RCC 7860 (cell line): ENCODE data around the gene FZD4.
"Not testable (repeated sequence)": the region's sequence is repeated elsewhere in the genome, so short reads cannot be mapped to it uniquely, and the experiment has no call there.

Source experiments
- DNase-seq: peaks from one replicate; pipeline ENCODE4 v3.0.0-alpha.2; 2015; ENCODE audit warnings: low spot score
- FAIRE-seq: peaks from 2 replicates; lab custom pipeline; 2012; peaks lifted over from hg19 to GRCh38; lab: Jason Lieb, UNC

Gene FZD4

GRCh38 chr11:86955361-86956120, at the start of gene FZD4:
TSS of gene FZD4 (minus strand) at chr11:86955395. CDS start at chr11:86955085, 310 bp downstream.
- FAIRE-seq (no peak), DNase-seq (peak; percentile 66)

GRCh38 chr11:87004281-87004680, 49.1 kb upstream of the FZD4 start:
- not testable (repeated sequence) for DNase-seq, FAIRE-seq

- FAIRE-seq (no peak), DNase-seq (no peak)
Observed at GRCh38 chr11:87002918-87003317, 47.7 kb upstream of the FZD4 start.

- FAIRE-seq (no peak), DNase-seq (no peak)
Observed at GRCh38 chr11:86999859-87000753, 44.9 kb upstream of the FZD4 start.

GRCh38 chr11:86999388-86999787, 44.2 kb upstream of the FZD4 start:
- FAIRE-seq (no peak), DNase-seq (no peak)

- FAIRE-seq: no peak
- DNase-seq: no peak
Observed at GRCh38 chr11:86996953-86997570, 41.9 kb upstream of the FZD4 start.

GRCh38 chr11:86993031-86993430, 37.8 kb upstream of the FZD4 start:
- FAIRE-seq: no peak
- DNase-seq: no peak

GRCh38 chr11:86992340-86992739, 37.1 kb upstream of the FZD4 start:
- DNase-seq, FAIRE-seq: not testable (repeated sequence)

GRCh38 chr11:86991341-86991740, 36.1 kb upstream of the FZD4 start:
- no peak for FAIRE-seq
- DNase-seq: no peak

GRCh38 chr11:86990515-86990914, 35.3 kb upstream of the FZD4 start:
- DNase-seq: peak; percentile 65
- peak; percentile 62 for FAIRE-seq

GRCh38 chr11:86990031-86990430, 34.8 kb upstream of the FZD4 start:
- no peak for FAIRE-seq
- DNase-seq: no peak

GRCh38 chr11:86988351-86988881, 33.2 kb upstream of the FZD4 start:
- no peak for DNase-seq
- no peak for FAIRE-seq

- FAIRE-seq: no peak
- no peak for DNase-seq
Observed at GRCh38 chr11:86987679-86988078, 32.5 kb upstream of the FZD4 start.

GRCh38 chr11:86984701-86985100, 29.5 kb upstream of the FZD4 start:
- DNase-seq (no peak), FAIRE-seq (no peak)

- DNase-seq: no peak
- FAIRE-seq: no peak
Observed at GRCh38 chr11:86983021-86983488, 27.9 kb upstream of the FZD4 start.

- no peak for FAIRE-seq
- DNase-seq: no peak
Observed at GRCh38 chr11:86981777-86982540, 26.8 kb upstream of the FZD4 start.

GRCh38 chr11:86980086-86980796, 25.0 kb upstream of the FZD4 start:
- FAIRE-seq (peak; percentile 79), DNase-seq (peak; percentile 67)

GRCh38 chr11:86978756-86979608, 23.8 kb upstream of the FZD4 start:
- DNase-seq (peak; percentile 24), FAIRE-seq (peak; percentile 35)

GRCh38 chr11:86978247-86978646, 23.1 kb upstream of the FZD4 start:
- no peak for DNase-seq
- no peak for FAIRE-seq
